Measurements from ENCODE around the gene MAN1A1. TPM values are rescaled to one million over a fixed set of nuclear protein-coding genes. Genes with fewer than 3 reads are reported as not detected.

MAN1A1 gene
- polyA plus RNA-seq, 1 experiment = 1.6 TPM

GRCh38 chr6:119176445-119176844 lies 173.1 kb downstream of the MAN1A1 start:
- POLR2A ChIA-PET = no interaction called here

GRCh38 chr6:119174879-119175817 lies 174.4 kb downstream of the MAN1A1 start:
- ChIA-PET CTCF (no interaction called here), POLR2A (no interaction called here)
- DNase-seq (ENCODE audit: low read depth) = no peak
- Histone ChIP-seq H3K27me3 (ENCODE audit: control insufficient read depth, insufficient read depth, low read length) (no peaks in the 10 kb centered on the region), H3K4me3 (ENCODE audit: low read depth, low read length) (no peak overlapping the region), H3K36me3 (ENCODE audit: control insufficient read depth, insufficient read depth, low read length) (no peaks in the 10 kb centered on the region)
- TF ChIP-seq CTCF (IDR thresholded peaks at IDR 0.05; ENCODE audit: insufficient read depth, low read depth, low read length) = no peak

More at GRCh38 chr6:119176445-119176844, 173.1 kb downstream of the MAN1A1 start:
- Histone ChIP-seq H3K4me3 (ENCODE audit: low read depth, low read length) (no peak overlapping the region), H3K36me3 (ENCODE audit: control insufficient read depth, insufficient read depth, low read length) (no peaks in the 10 kb centered on the region), H3K27me3 (ENCODE audit: control insufficient read depth, insufficient read depth, low read length) (no peaks in the 10 kb centered on the region)
- DNase-seq (ENCODE audit: low read depth) = no peak
- CTCF ChIA-PET = no interaction called here
- TF ChIP-seq CTCF (IDR thresholded peaks at IDR 0.05; ENCODE audit: insufficient read depth, low read depth, low read length) = no peak

- ChIA-PET CTCF (no interaction called here), POLR2A (no interaction called here)
- Histone ChIP-seq H3K4me3 (ENCODE audit: low read depth, low read length) (no peak overlapping the region), H3K36me3 (ENCODE audit: control insufficient read depth, insufficient read depth, low read length) (no peaks in the 10 kb centered on the region), H3K27me3 (ENCODE audit: control insufficient read depth, insufficient read depth, low read length) (no peaks in the 10 kb centered on the region)
- no peak for DNase-seq (ENCODE audit: low read depth)
- no peak for TF ChIP-seq CTCF (IDR thresholded peaks at IDR 0.05; ENCODE audit: insufficient read depth, low read depth, low read length)
Measured at GRCh38 chr6:119174085-119174445, 175.5 kb downstream of the MAN1A1 start.

- no peaks in the 10 kb centered on the region for H3K27me3 ChIP-seq (ENCODE audit: control insufficient read depth, insufficient read depth, low read length)
- no peaks in the 10 kb centered on the region for H3K36me3 ChIP-seq (ENCODE audit: control insufficient read depth, insufficient read depth, low read length)
- TF ChIP-seq CTCF (IDR thresholded peaks at IDR 0.05; ENCODE audit: insufficient read depth, low read depth, low read length) = no peak
- H3K4me3 ChIP-seq (ENCODE audit: low read depth, low read length) = no peak overlapping the region
- ChIA-PET CTCF (no interaction called here), POLR2A (no interaction called here)
- no peak for DNase-seq (ENCODE audit: low read depth)
Measured at GRCh38 chr6:119173249-119174084, 176.1 kb downstream of the MAN1A1 start.

GRCh38 chr6:119172824-119173223 lies 176.7 kb downstream of the MAN1A1 start:
- Histone ChIP-seq H3K36me3 (ENCODE audit: control insufficient read depth, insufficient read depth, low read length) (no peaks in the 10 kb centered on the region), H3K4me3 (ENCODE audit: low read depth, low read length) (no peak overlapping the region), H3K27me3 (ENCODE audit: control insufficient read depth, insufficient read depth, low read length) (no peaks in the 10 kb centered on the region)
- ChIA-PET POLR2A (no interaction called here), CTCF (no interaction called here)
- no peak for DNase-seq (ENCODE audit: low read depth)
- no peak for TF ChIP-seq CTCF (IDR thresholded peaks at IDR 0.05; ENCODE audit: insufficient read depth, low read depth, low read length)

All from BJ (cell line).